CD4-positive, alpha-beta T cell (primary cell): Measurements from ENCODE around the gene DGUOK. TPM values are rescaled to one million over a fixed set of nuclear protein-coding genes. Genes with fewer than 3 reads are reported as not detected.
A peak's percentile ranks its signal among the peaks of the same experiment; 100 is the strongest.

Experiments used
- ATAC-seq: fragments of 200-7000 bp; cut with Tn5 transposase; one replicate; pipeline ENCODE4 v1.10.0; 2022; ENCODE audit warnings: mild to moderate bottlenecking; ENCODE audit not compliant: poor library complexity
- CTCF ChIA-PET: fragments of 350-600 bp; sonication (Branson Sonifier 250); formaldehyde crosslinking; loops from one replicate; lab custom pipeline; 2021; ENCODE audit warnings: antibody characterized with exemption, inconsistent platforms; lab: Charles Lee
- POLR2A ChIA-PET: fragments of 350-600 bp; sonication (Branson Sonifier 250); formaldehyde crosslinking; loops from one replicate; lab custom pipeline; 2021; ENCODE audit warnings: antibody characterized with exemption, inconsistent platforms; lab: Charles Lee
- DNase-seq, 14 experiments: peaks; one replicate each; pipeline ENCODE4 v3.0.0-alpha.2; 2013 to 2020; ENCODE audit warnings: mixed read lengths in 2 of 14
- H3K27ac ChIP-seq, 2 donors: one replicate each; pipeline versions ENCODE4 v1.5.1 to v1.7.0; 2013; ENCODE audit warnings: low read length in 2 of 2, low read depth in 1 of 2, mild to moderate bottlenecking in 1 of 2
- H3K27me3 ChIP-seq, 2 experiments: 1 replicate in 1 of 2; 2 replicates in 1 of 2; pipeline versions ENCODE4 v1.6.1 to v1.7.0; 2013; ENCODE audit warnings: low read length in 2 of 2, control low read depth in 1 of 2, mild to moderate bottlenecking in 1 of 2, moderate library complexity in 1 of 2; ENCODE audit not compliant: insufficient read depth in 2 of 2, control insufficient read depth in 1 of 2
- H3K36me3 ChIP-seq: one replicate; pipeline ENCODE4 v1.6.1; 2013; ENCODE audit warnings: low read length, control low read depth; ENCODE audit not compliant: insufficient read depth
- H3K4me1 ChIP-seq: one replicate; pipeline ENCODE4 v1.6.1; 2013; ENCODE audit warnings: low read length, control low read depth; ENCODE audit not compliant: insufficient read depth
- H3K4me3 ChIP-seq: one replicate; pipeline ENCODE4 v1.5.1; 2013; ENCODE audit warnings: mild to moderate bottlenecking, low read length, moderate library complexity
- H3K9me3 ChIP-seq, 2 experiments: 1 replicate in 1 of 2; 2 replicates in 1 of 2; pipeline versions ENCODE4 v1.6.1 to v1.7.0; 2013; ENCODE audit warnings: low read length in 2 of 2, mild to moderate bottlenecking in 2 of 2, control low read depth in 1 of 2, moderate library complexity in 1 of 2; ENCODE audit not compliant: control insufficient read depth in 1 of 2, insufficient read depth in 1 of 2
- H3K27ac Mint-ChIP-seq: one replicate; pipeline ENCODE4 v1.8.0; 2020; ENCODE audit warnings: mixed read lengths
- H3K27me3 Mint-ChIP-seq: one replicate; pipeline ENCODE4 v1.8.0; 2021; ENCODE audit warnings: mixed read lengths
- H3K36me3 Mint-ChIP-seq: one replicate; pipeline ENCODE4 v1.8.0; 2021; ENCODE audit warnings: low read depth, mixed read lengths
- H3K4me1 Mint-ChIP-seq: one replicate; pipeline ENCODE4 v1.8.0; 2021; ENCODE audit warnings: low read depth, mixed read lengths
- H3K4me3 Mint-ChIP-seq: one replicate; pipeline ENCODE4 v1.8.0; 2020; ENCODE audit warnings: mild to moderate bottlenecking, mixed read lengths
- H3K9me3 Mint-ChIP-seq: one replicate; pipeline ENCODE4 v1.8.0; 2020; ENCODE audit warnings: mixed read lengths
- intact Hi-C, 2 experiments: fragments of 100-400 bp; cut with DNase I in 1 of 2; cut with micrococcal nuclease in 1 of 2; formaldehyde crosslinking; loops; one replicate each; pipeline versions ENCODE4 v1.15.1 to v1.9.0; 2023 to 2025; cut with DNase I, micrococcal nuclease
- total RNA-seq, 174 experiments: library from RNA in 2 of 174; stranded (reverse) in 2 of 174; gene quantifications; one replicate each; pipeline ENCODE4 v1.2.3 and lab custom pipeline; 2021 to 2026
- TF ChIP-seq, protein P1 (sequence below): fragments of 200-600 bp; IDR thresholded peaks from one replicate; pipeline ENCODE4 v1.8.0; 2022; ENCODE audit warnings: antibody characterized with exemption, mild to moderate bottlenecking

DGUOK gene
- total RNA-seq, 2 experiments from 2014 or later, result 30.5 to 32.0 TPM

DNA sequence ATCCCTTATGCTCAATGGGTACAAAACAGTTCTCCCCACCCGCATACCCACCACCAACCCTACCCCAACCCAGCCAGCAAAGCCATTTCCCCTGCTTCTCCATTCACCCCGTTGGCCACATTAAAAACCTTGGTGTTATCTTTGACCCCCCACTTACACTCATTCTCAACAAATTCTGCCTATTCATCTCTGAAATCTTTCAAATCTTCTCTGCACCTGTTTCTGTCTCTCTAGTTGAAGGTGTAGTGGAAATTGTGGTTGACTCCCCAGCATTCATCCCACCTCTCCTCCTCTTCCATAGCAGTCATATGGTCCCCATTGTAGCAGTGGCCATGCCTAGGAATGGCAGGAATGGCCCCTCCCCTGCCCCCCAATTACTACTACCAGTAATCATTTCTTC is 37.5 kb downstream of the DGUOK start:
- no peak overlapping the region for H3K4me3 Mint-ChIP-seq
- Histone ChIP-seq H3K9me3 (no peaks in the 10 kb centered on the region), H3K27ac (no peak overlapping the region), H3K27me3 (no peaks in the 10 kb centered on the region), H3K36me3 (peaks cover 7% of the 10 kb centered on the region), H3K4me3 (no peak overlapping the region), H3K4me1 (peaks cover 8% of the 10 kb centered on the region)
- ATAC-seq (no peak), DNase-seq (no peak)
- CTCF ChIA-PET, result interaction anchor here (1.3 kb wide), 1 partner anchor 23 kb away, joined by 4 read pairs; no protein-coding TSS in a partner anchor
- TF ChIP-seq, protein P1, sequence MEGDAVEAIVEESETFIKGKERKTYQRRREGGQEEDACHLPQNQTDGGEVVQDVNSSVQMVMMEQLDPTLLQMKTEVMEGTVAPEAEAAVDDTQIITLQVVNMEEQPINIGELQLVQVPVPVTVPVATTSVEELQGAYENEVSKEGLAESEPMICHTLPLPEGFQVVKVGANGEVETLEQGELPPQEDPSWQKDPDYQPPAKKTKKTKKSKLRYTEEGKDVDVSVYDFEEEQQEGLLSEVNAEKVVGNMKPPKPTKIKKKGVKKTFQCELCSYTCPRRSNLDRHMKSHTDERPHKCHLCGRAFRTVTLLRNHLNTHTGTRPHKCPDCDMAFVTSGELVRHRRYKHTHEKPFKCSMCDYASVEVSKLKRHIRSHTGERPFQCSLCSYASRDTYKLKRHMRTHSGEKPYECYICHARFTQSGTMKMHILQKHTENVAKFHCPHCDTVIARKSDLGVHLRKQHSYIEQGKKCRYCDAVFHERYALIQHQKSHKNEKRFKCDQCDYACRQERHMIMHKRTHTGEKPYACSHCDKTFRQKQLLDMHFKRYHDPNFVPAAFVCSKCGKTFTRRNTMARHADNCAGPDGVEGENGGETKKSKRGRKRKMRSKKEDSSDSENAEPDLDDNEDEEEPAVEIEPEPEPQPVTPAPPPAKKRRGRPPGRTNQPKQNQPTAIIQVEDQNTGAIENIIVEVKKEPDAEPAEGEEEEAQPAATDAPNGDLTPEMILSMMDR, result no peak
- H3K27ac Mint-ChIP-seq, result peak overlapping the region; percentile 27
- intact Hi-C loops, result no loop called here
- peaks cover 45% of the 10 kb centered on the region for H3K4me1 Mint-ChIP-seq
- H3K27me3 Mint-ChIP-seq, result no peaks in the 10 kb centered on the region
- H3K9me3 Mint-ChIP-seq, result no peaks in the 10 kb centered on the region
- peaks cover 22% of the 10 kb centered on the region for H3K36me3 Mint-ChIP-seq
- POLR2A ChIA-PET, result interaction anchor here (1.0 kb wide), 1 partner anchor 17 kb away, joined by 3 read pairs; no protein-coding TSS in a partner anchor

DNA sequence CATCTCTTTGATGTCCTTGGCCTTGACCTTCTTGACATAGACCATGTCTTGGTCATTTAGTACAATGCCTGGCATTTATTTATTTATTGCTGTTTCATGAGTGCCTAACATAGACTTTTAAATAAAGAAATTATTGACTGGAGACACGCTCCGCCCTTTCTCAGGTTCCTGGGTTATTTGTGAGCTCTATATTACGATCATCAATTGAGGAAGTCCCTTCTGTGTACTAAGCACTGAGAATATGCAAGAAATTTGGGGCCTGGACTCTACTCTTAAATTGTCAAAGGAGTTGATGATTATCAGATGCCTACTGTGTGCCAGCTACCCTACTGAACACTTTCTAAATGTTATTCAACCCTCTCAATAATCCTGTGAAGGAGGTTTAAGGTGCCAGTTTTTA is 38.4 kb downstream of the DGUOK start:
- Histone ChIP-seq H3K4me3 (no peak overlapping the region), H3K4me1 (peaks cover 17% of the 10 kb centered on the region), H3K36me3 (no peaks in the 10 kb centered on the region), H3K27ac (no peak overlapping the region), H3K27me3 (no peaks in the 10 kb centered on the region), H3K9me3 (no peaks in the 10 kb centered on the region)
- Mint-ChIP-seq H3K36me3 (peaks cover 14% of the 10 kb centered on the region), H3K4me1 (peaks cover 53% of the 10 kb centered on the region), H3K9me3 (no peaks in the 10 kb centered on the region), H3K4me3 (no peak overlapping the region), H3K27me3 (no peaks in the 10 kb centered on the region), H3K27ac (no peak overlapping the region)
- TF ChIP-seq, protein P1, result no peak
- ChIA-PET CTCF (no interaction called here), POLR2A (interaction anchor here (1.0 kb wide), 1 partner anchor 38 kb away, joined by 6 read pairs; the partner anchor contains the start of gene DGUOK)
- ATAC-seq (no peak), DNase-seq (no peak)
- intact Hi-C loops, result no loop called here

DNA sequence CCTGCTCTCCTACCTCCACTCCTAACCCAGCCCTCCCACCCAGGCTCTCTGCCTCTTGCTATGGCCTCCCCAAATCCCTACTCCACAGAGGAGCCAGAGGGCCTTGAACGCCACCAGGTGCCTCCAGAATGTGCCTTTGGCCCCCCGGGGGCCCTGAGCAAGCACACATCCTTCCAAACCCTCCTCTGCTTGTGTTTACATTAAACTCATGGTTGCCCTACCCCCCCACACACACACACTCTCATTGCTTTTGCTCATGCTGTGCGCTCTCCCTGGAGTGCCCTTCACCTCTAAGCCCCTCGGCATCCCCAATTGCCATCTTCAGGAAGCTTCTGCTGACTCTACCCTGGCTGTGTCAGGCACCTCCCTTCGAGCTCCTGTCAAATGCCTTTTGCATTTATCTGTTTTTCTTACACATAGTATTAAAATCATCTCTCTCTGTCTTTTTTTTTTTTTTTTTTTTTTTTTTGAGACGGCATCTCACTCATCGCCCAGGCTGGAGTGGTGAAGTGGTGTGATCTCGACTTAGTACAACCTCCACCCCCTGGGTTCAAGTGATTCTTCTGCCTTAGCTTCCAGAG is 41.8 kb downstream of the DGUOK start:
- ChIA-PET POLR2A (interaction anchor here (1.0 to 2.6 kb wide), 3 partner anchors 10 to 19 kb away, joined by 3 to 10 read pairs (median 6); no protein-coding TSS in a partner anchor), CTCF (no interaction called here)
- Mint-ChIP-seq H3K36me3 (no peaks in the 10 kb centered on the region), H3K4me3 (no peak overlapping the region), H3K27me3 (no peaks in the 10 kb centered on the region), H3K4me1 (peaks cover 87% of the 10 kb centered on the region), H3K27ac (peak overlapping the region; percentile 21), H3K9me3 (no peaks in the 10 kb centered on the region)
- TF ChIP-seq, protein P1, result no peak
- H3K36me3 ChIP-seq, result no peaks in the 10 kb centered on the region
- H3K27me3 ChIP-seq, result no peaks in the 10 kb centered on the region
- DNase-seq (no peak), ATAC-seq (no peak)
- no peak overlapping the region for H3K27ac ChIP-seq
- H3K4me1 ChIP-seq, result peaks cover 46% of the 10 kb centered on the region
- H3K9me3 ChIP-seq, result no peaks in the 10 kb centered on the region
- no peak overlapping the region for H3K4me3 ChIP-seq
- intact Hi-C loops, result no loop called here
